Activated CD4-positive, alpha-beta T cell treated with anti-CD3 and anti-CD28 coated beads, Interleukin-2, amount 50 U/mL, for 24 hours (primary cell): ENCODE data around the gene PAFAH1B2.
"Not testable (repeated sequence)": the region's sequence is repeated elsewhere in the genome, so short reads cannot be mapped to it uniquely, and the experiment has no call there.

ENCODE experiments used
- DNase-seq, 2 donors: peaks; one replicate each; pipeline ENCODE4 v3.0.0-alpha.2; 2020; ENCODE audit warnings: low read depth in 1 of 2, low spot score in 1 of 2

The PAFAH1B2 gene

GRCh38 chr11:117143871-117144476, at the start of gene PAFAH1B2:
PAFAH1B2 (plus strand) TSS chr11:117144287; CDS start chr11:117152448, 8,161 bp downstream.
- peak; percentile 93 to 94 for DNase-seq

GRCh38 chr11:117094776-117095175, 49.3 kb upstream of the PAFAH1B2 start:
- DNase-seq = no peak

- no peak for DNase-seq
Measured at GRCh38 chr11:117095284-117096161, 48.6 kb upstream of the PAFAH1B2 start.

GRCh38 chr11:117096201-117096991, 47.7 kb upstream of the PAFAH1B2 start:
- peak in 1 of 2 donors; percentile 33 for DNase-seq

- DNase-seq = no peak
Measured at GRCh38 chr11:117097014-117097388, 47.1 kb upstream of the PAFAH1B2 start.

- DNase-seq = peak in 1 of 2 donors; percentile 19
Measured at GRCh38 chr11:117097389-117098268, 46.5 kb upstream of the PAFAH1B2 start.

- peak; percentile 85 to 88 for DNase-seq
Measured at GRCh38 chr11:117098269-117099232, 45.5 kb upstream of the PAFAH1B2 start, which contains the start of gene SIK3. SIK3 (minus strand) TSS chr11:117098428; CDS start chr11:117098415, 13 bp downstream.

- DNase-seq = no peak
Measured at GRCh38 chr11:117099696-117100095, 44.4 kb upstream of the PAFAH1B2 start.

- DNase-seq = no peak
Measured at GRCh38 chr11:117100556-117100955, 43.5 kb upstream of the PAFAH1B2 start.

- no peak for DNase-seq
Measured at GRCh38 chr11:117107701-117108590, 36.1 kb upstream of the PAFAH1B2 start.

GRCh38 chr11:117110294-117110950, 33.7 kb upstream of the PAFAH1B2 start:
- DNase-seq = no peak

- not testable (repeated sequence) for DNase-seq
Measured at GRCh38 chr11:117112497-117112896, 31.6 kb upstream of the PAFAH1B2 start.

GRCh38 chr11:117112939-117113338, 31.1 kb upstream of the PAFAH1B2 start:
- not testable (repeated sequence) for DNase-seq

GRCh38 chr11:117117681-117118080, 26.4 kb upstream of the PAFAH1B2 start:
- DNase-seq = no peak

- DNase-seq = no peak
Measured at GRCh38 chr11:117121176-117121575, 22.9 kb upstream of the PAFAH1B2 start.

GRCh38 chr11:117122556-117122955, 21.5 kb upstream of the PAFAH1B2 start:
- no peak for DNase-seq

- no peak for DNase-seq
Measured at GRCh38 chr11:117126223-117126965, 17.7 kb upstream of the PAFAH1B2 start.
